B cell (primary cell): Measurements from ENCODE around the gene BCOR. TPM values are rescaled to one million over a fixed set of nuclear protein-coding genes. Genes with fewer than 3 reads are reported as not detected.
A peak's percentile ranks its signal among the peaks of the same experiment; 100 is the strongest.

ENCODE experiments used
- ATAC-seq: fragments of 200-7000 bp; cut with Tn5 transposase; one replicate; pipeline ENCODE4 v1.10.0; 2021; ENCODE audit warnings: low read depth, mild to moderate bottlenecking, moderate number of reproducible peaks, moderate library complexity
- CTCF ChIA-PET: fragments of 350-600 bp; sonication (Branson Sonifier 250); formaldehyde crosslinking; loops from one replicate; lab custom pipeline; 2021; ENCODE audit warnings: antibody characterized with exemption, inconsistent platforms; lab: Charles Lee
- POLR2A ChIA-PET: fragments of 350-600 bp; sonication (Branson Sonifier 250); formaldehyde crosslinking; loops from one replicate; lab custom pipeline; 2021; ENCODE audit warnings: antibody characterized with exemption; lab: Charles Lee
- DNase-seq: peaks from one replicate; pipeline ENCODE4 v3.0.0; 2013
- H2AFZ ChIP-seq: 2 replicates; pipeline ENCODE4 v1.6.1; 2012; ENCODE audit warnings: mild to moderate bottlenecking, low read depth, low read length; ENCODE audit not compliant: insufficient read depth, poor library complexity, severe bottlenecking
- H3K27ac ChIP-seq, 2 donors: 1 replicate in 1 of 2; 2 replicates in 1 of 2; pipeline ENCODE4 v1.5.1; 2012 to 2013; ENCODE audit warnings: low read length in 2 of 2, mild to moderate bottlenecking in 2 of 2, moderate library complexity in 1 of 2
- H3K27me3 ChIP-seq, 4 experiments: fragments of 200-600 bp in 1 of 4; sonication (generic) in 1 of 4; replicated peaks in 1 of 4; 1 replicate in 2 of 4; 2 replicates in 2 of 4; pipeline versions ENCODE4 v1.6.1 to v1.7.0; 2013 to 2016; ENCODE audit warnings: low read length in 3 of 4, mild to moderate bottlenecking in 2 of 4, mixed read lengths in 1 of 4, moderate library complexity in 1 of 4; ENCODE audit not compliant: insufficient read depth in 4 of 4, control insufficient read depth in 3 of 4; ENCODE audit errors: control extremely low read depth in 1 of 4
- H3K36me3 ChIP-seq, 2 experiments: replicated peaks in 1 of 2; 1 replicate in 1 of 2; 2 replicates in 1 of 2; pipeline versions ENCODE4 v1.6.1 to v1.7.1; 2013; ENCODE audit warnings: low read length in 1 of 2; ENCODE audit not compliant: insufficient read depth in 2 of 2, control insufficient read depth in 1 of 2; ENCODE audit errors: control extremely low read depth in 1 of 2, extremely low read depth in 1 of 2
- H3K4me1 ChIP-seq, 2 donors: fragments of 200-600 bp in 1 of 2; sonication (generic) in 1 of 2; 1 replicate in 1 of 2; 2 replicates in 1 of 2; pipeline versions ENCODE4 v1.5.1 to v1.6.1; 2013 to 2017; ENCODE audit warnings: low read length in 2 of 2; ENCODE audit not compliant: control insufficient read depth in 2 of 2, insufficient read depth in 2 of 2
- H3K4me2 ChIP-seq: replicated peaks from 2 replicates; pipeline ENCODE3; 2012; ENCODE audit warnings: mild to moderate bottlenecking, low read depth, low read length; ENCODE audit not compliant: poor library complexity, severe bottlenecking
- H3K4me3 ChIP-seq, 5 experiments: fragments of 200-600 bp in 1 of 5; sonication (generic) in 1 of 5; 1 replicate in 3 of 5; 2 replicates in 2 of 5; pipeline versions ENCODE4 v1.5.1 to v1.7.0; 2011 to 2016; ENCODE audit warnings: low read length in 4 of 5, mild to moderate bottlenecking in 4 of 5, low read depth in 2 of 5, control low read depth in 1 of 5, moderate library complexity in 1 of 5; ENCODE audit not compliant: insufficient read depth in 1 of 5; ENCODE audit errors: control extremely low read depth in 1 of 5, extremely low read depth in 1 of 5
- H3K79me2 ChIP-seq: fragments of 200-600 bp; sonication (generic); one replicate; pipeline ENCODE4 v1.6.0; 2016; ENCODE audit warnings: low read length; ENCODE audit not compliant: control insufficient read depth, insufficient read depth
- H3K9ac ChIP-seq: fragments of 200-600 bp; sonication (generic); 2 replicates; pipeline ENCODE4 v1.6.1; 2017; ENCODE audit warnings: mild to moderate bottlenecking, low read length, moderate library complexity
- H3K9me3 ChIP-seq, 3 donors: one replicate each; pipeline versions ENCODE4 v1.6.1 to v1.7.1; 2013; ENCODE audit warnings: low read length in 2 of 3; ENCODE audit not compliant: control insufficient read depth in 2 of 3, insufficient read depth in 1 of 3; ENCODE audit errors: control extremely low read depth in 1 of 3
- H4K20me1 ChIP-seq: 2 replicates; pipeline ENCODE4 v1.6.0; 2012; ENCODE audit warnings: mild to moderate bottlenecking, low read length; ENCODE audit not compliant: insufficient read depth, control insufficient read depth, poor library complexity, severe bottlenecking
- H3K27ac Mint-ChIP-seq: one replicate; pipeline ENCODE4 v1.8.0; 2021; ENCODE audit warnings: mixed read lengths
- H3K27me3 Mint-ChIP-seq: one replicate; pipeline ENCODE4 v1.8.0; 2021; ENCODE audit warnings: mixed read lengths
- H3K4me1 Mint-ChIP-seq: one replicate; pipeline ENCODE4 v1.8.0; 2021; ENCODE audit warnings: mixed read lengths
- H3K4me3 Mint-ChIP-seq: one replicate; pipeline ENCODE4 v1.8.0; 2021; ENCODE audit warnings: mixed read lengths
- H3K9me3 Mint-ChIP-seq: one replicate; pipeline ENCODE4 v1.8.0; 2022; ENCODE audit warnings: mixed read lengths; ENCODE audit not compliant: insufficient read depth
- EZH2 ChIP-seq: IDR thresholded peaks from 2 replicates; pipeline ENCODE4 v1.6.1; 2012; ENCODE audit warnings: borderline replicate concordance, low read depth, mild to moderate bottlenecking, moderate library complexity, low read length; ENCODE audit not compliant: insufficient read depth, poor library complexity, severe bottlenecking
- WGBS: methylation state at CpG from one replicate; pipeline ENCODE4 v1.1.5; 2013; ENCODE audit warnings: missing lambda C conversion rate; ENCODE audit not compliant: insufficient coverage; 5-methylcytosine and 5-hydroxymethylcytosine counted together
- intact Hi-C: fragments of 100-400 bp; cut with micrococcal nuclease; formaldehyde crosslinking; loops from one replicate; pipeline ENCODE4 v1.10.0; 2022
- polyA plus RNA-seq: library from polyadenylated mRNA; depleted of rRNA; stranded (reverse); fragments of >200 nt; gene quantifications from 2 replicates; pipeline ENCODE4 v1.2.3, GENCODE V29; 2012
- total RNA-seq, 2 donors: library from RNA; stranded (reverse); fragments of 120-200 nt in 1 of 2; gene quantifications; 1 replicate in 1 of 2; 2 replicates in 1 of 2; pipeline versions ENCODE4 v1.2.3 to v1.2.4, GENCODE V29; 2013 to 2022
- TF ChIP-seq, protein P1 (sequence below): fragments of 200-600 bp; IDR thresholded peaks from one replicate; pipeline ENCODE4 v1.8.0; 2022; ENCODE audit warnings: antibody characterized with exemption, mild to moderate bottlenecking

Gene BCOR
- total and polyA plus RNA-seq, 2 donors (not counting 1 experiment from before 2014, with no cell fraction given) = 19.0 to 65.3 TPM

DNA sequence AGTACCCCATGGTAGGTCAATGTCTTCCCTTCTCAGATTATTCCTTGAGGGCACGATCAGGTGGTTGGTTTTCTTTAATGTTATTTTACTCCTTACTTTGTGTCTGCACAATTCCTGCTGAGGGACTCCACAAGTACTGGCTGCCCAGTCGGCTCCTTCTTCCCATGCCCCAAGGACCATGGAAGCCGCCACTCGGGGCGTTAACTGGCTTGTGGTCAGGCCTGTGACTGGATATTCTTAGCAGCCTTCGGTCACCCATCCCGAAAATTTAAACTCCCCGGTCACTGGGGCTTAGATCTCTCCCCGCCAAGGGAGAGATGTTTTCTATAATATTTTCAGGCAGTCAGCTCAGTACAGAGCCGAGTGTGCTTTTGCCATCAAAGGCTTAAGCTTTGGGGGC, 24.7 kb upstream of the BCOR start:
- Histone ChIP-seq H3K9me3 (no peaks in the 10 kb centered on the region), H3K27ac (no peak overlapping the region), H3K4me2 (no peak overlapping the region), H3K27me3 (no peaks in the 10 kb centered on the region), H3K4me3 (no peak overlapping the region), H2AFZ (no peak overlapping the region), H3K4me1 (peaks cover 8 to 11% of the 10 kb centered on the region in 2 donors), H4K20me1 (no peaks in the 10 kb centered on the region), H3K9ac (no peak overlapping the region), H3K36me3 (no peaks in the 10 kb centered on the region), H3K79me2 (peaks cover 5% of the 10 kb centered on the region)
- DNase-seq (no peak), ATAC-seq (no peak)
- CTCF ChIA-PET = no interaction called here
- no CpG with 5 or more reads among the region's 10 CpGs for WGBS
- Mint-ChIP-seq H3K4me1 (peaks cover 13% of the 10 kb centered on the region), H3K4me3 (no peak overlapping the region), H3K27me3 (no peaks in the 10 kb centered on the region), H3K9me3 (no peaks in the 10 kb centered on the region), H3K27ac (no peak overlapping the region)
- intact Hi-C loops = no loop called here
- TF ChIP-seq EZH2 = no peak
- POLR2A ChIA-PET = no interaction called here

DNA sequence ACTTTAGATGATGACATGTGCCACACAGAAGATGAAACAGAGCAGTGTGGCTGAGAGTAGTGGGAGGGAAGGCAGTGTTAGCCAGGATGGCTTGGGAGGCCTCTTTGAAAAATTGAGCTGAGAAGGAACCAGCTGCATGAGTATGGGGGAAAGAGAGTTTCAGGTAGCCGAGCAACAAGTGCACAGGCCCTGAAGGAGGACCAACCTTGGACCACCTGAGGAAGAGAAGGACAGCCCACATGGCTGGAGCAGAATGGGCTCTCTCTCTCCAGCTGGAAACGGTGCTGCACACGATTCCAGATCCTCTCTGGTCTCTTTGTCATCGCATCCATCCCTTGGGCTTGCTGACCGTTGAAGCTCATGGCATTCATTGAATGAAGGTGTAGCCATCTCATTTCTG, 23.9 kb upstream of the BCOR start:
- Histone ChIP-seq H3K9me3 (no peaks in the 10 kb centered on the region), H3K27ac (no peak overlapping the region), H3K27me3 (no peaks in the 10 kb centered on the region), H3K9ac (no peak overlapping the region), H4K20me1 (no peaks in the 10 kb centered on the region), H3K4me1 (peaks cover 8 to 11% of the 10 kb centered on the region in 2 donors), H3K36me3 (no peaks in the 10 kb centered on the region), H2AFZ (no peak overlapping the region), H3K4me2 (peak overlapping the region; percentile 38), H3K79me2 (peaks cover 5% of the 10 kb centered on the region), H3K4me3 (no peak overlapping the region)
- 93% methylated on average over 3 of the region's 5 CpGs for WGBS
- POLR2A ChIA-PET = no interaction called here
- Mint-ChIP-seq H3K4me1 (peaks cover 9% of the 10 kb centered on the region), H3K9me3 (no peaks in the 10 kb centered on the region), H3K4me3 (no peak overlapping the region), H3K27me3 (no peaks in the 10 kb centered on the region), H3K27ac (no peak overlapping the region)
- TF ChIP-seq EZH2 = no peak
- TF ChIP-seq, protein P1, sequence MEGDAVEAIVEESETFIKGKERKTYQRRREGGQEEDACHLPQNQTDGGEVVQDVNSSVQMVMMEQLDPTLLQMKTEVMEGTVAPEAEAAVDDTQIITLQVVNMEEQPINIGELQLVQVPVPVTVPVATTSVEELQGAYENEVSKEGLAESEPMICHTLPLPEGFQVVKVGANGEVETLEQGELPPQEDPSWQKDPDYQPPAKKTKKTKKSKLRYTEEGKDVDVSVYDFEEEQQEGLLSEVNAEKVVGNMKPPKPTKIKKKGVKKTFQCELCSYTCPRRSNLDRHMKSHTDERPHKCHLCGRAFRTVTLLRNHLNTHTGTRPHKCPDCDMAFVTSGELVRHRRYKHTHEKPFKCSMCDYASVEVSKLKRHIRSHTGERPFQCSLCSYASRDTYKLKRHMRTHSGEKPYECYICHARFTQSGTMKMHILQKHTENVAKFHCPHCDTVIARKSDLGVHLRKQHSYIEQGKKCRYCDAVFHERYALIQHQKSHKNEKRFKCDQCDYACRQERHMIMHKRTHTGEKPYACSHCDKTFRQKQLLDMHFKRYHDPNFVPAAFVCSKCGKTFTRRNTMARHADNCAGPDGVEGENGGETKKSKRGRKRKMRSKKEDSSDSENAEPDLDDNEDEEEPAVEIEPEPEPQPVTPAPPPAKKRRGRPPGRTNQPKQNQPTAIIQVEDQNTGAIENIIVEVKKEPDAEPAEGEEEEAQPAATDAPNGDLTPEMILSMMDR = no peak
- ATAC-seq (no peak), DNase-seq (no peak)
- CTCF ChIA-PET = no interaction called here
- intact Hi-C loops = no loop called here
